BJ (cell line): ENCODE data around the gene LYRM4. TPM values are rescaled to one million over a fixed set of nuclear protein-coding genes. Genes with fewer than 3 reads are reported as not detected.

Experiments
- CTCF ChIA-PET: fragments of 350-600 bp; formaldehyde crosslinking; extraction: SDS; loops from one replicate; lab custom pipeline; 2021; ENCODE audit warnings: antibody characterized with exemption, inconsistent platforms; lab: Yijun Ruan, JAX
- POLR2A ChIA-PET: fragments of 300-600 bp; sonication (Branson Sonifier 250); formaldehyde crosslinking; extraction: SDS; loops from one replicate; lab custom pipeline; 2021; ENCODE audit warnings: antibody characterized with exemption; lab: Charles Lee
- DNase-seq: peaks from one replicate; pipeline ENCODE4 v3.0.0-alpha.2; 2011; ENCODE audit warnings: low read depth
- H3K27me3 ChIP-seq: 2 replicates; pipeline ENCODE4 v1.6.0; 2011; ENCODE audit warnings: low read length; ENCODE audit not compliant: control insufficient read depth, insufficient read depth
- H3K36me3 ChIP-seq: 2 replicates; pipeline ENCODE4 v1.5.1; 2011; ENCODE audit warnings: low read length; ENCODE audit not compliant: control insufficient read depth, insufficient read depth
- H3K4me3 ChIP-seq: 2 replicates; pipeline ENCODE4 v1.5.1; 2011; ENCODE audit warnings: low read depth, mild to moderate bottlenecking, control low read depth, low read length
- CTCF ChIP-seq: IDR thresholded peaks from 2 replicates; pipeline ENCODE4 v1.5.1; 2011; ENCODE audit warnings: low read depth, mild to moderate bottlenecking, control low read depth, inconsistent platforms, low read length, moderate library complexity; ENCODE audit not compliant: insufficient read depth
- polyA plus RNA-seq: library from polyadenylated mRNA; depleted of rRNA; stranded (reverse); fragments of >200 nt; gene quantifications from 2 replicates; pipeline ENCODE4 v1.2.3, GENCODE V29; 2011

LYRM4 gene
- polyA plus RNA-seq, 1 experiment, result 29.0 TPM

- TF ChIP-seq CTCF, result no peak
- no peak overlapping the region for H3K4me3 ChIP-seq
- no peaks in the 10 kb centered on the region for H3K36me3 ChIP-seq
- CTCF ChIA-PET, result interaction anchor here (0.6 to 1.8 kb wide), 4 partner anchors 10 to 390 kb away, joined by 3 to 6 read pairs (median 4); no protein-coding TSS in a partner anchor
- no peaks in the 10 kb centered on the region for H3K27me3 ChIP-seq
- no peak for DNase-seq
- POLR2A ChIA-PET, result no interaction called here
Observed at GRCh38 chr6:5277589-5277988, 16.8 kb upstream of the LYRM4 start.

GRCh38 chr6:5276581-5276980, 15.8 kb upstream of the LYRM4 start:
- H3K36me3 ChIP-seq, result no peaks in the 10 kb centered on the region
- H3K4me3 ChIP-seq, result no peak overlapping the region
- ChIA-PET POLR2A (no interaction called here), CTCF (interaction anchor here (1.4 to 1.8 kb wide), 3 partner anchors 10 to 11 kb away, joined by 3 to 6 read pairs (median 4); no protein-coding TSS in a partner anchor)
- H3K27me3 ChIP-seq, result no peaks in the 10 kb centered on the region
- no peak for TF ChIP-seq CTCF
- DNase-seq, result no peak

- Histone ChIP-seq H3K36me3 (no peaks in the 10 kb centered on the region), H3K27me3 (no peaks in the 10 kb centered on the region), H3K4me3 (no peak overlapping the region)
- POLR2A ChIA-PET, result no interaction called here
- TF ChIP-seq CTCF, result no peak
- DNase-seq, result no peak
- CTCF ChIA-PET, result interaction anchor here (1.3 to 1.8 kb wide), 3 partner anchors 9 to 132 kb away, joined by 3 to 6 read pairs (median 6); no protein-coding TSS in a partner anchor
Observed at GRCh38 chr6:5275497-5275896, 14.7 kb upstream of the LYRM4 start.

- DNase-seq, result no peak
Observed at GRCh38 chr6:5274231-5274630, 13.5 kb upstream of the LYRM4 start.

GRCh38 chr6:5271926-5272325, 11.2 kb upstream of the LYRM4 start:
- no peak for TF ChIP-seq CTCF
- no peaks in the 10 kb centered on the region for H3K36me3 ChIP-seq
- H3K4me3 ChIP-seq, result no peak overlapping the region
- POLR2A ChIA-PET, result no interaction called here
- CTCF ChIA-PET, result no interaction called here
- no peak for DNase-seq
- H3K27me3 ChIP-seq, result no peaks in the 10 kb centered on the region

More at GRCh38 chr6:5274231-5274630, 13.5 kb upstream of the LYRM4 start:
- TF ChIP-seq CTCF, result no peak
- ChIA-PET POLR2A (no interaction called here), CTCF (interaction anchor here (0.6 to 1.3 kb wide), 2 partner anchors 130 to 1143 kb away, joined by 3 to 6 read pairs; no protein-coding TSS in a partner anchor)
- Histone ChIP-seq H3K4me3 (no peak overlapping the region), H3K27me3 (no peaks in the 10 kb centered on the region), H3K36me3 (no peaks in the 10 kb centered on the region)
